Testis (tissue), 3 donors: ENCODE data around the gene TCF3. TPM values are rescaled to one million over a fixed set of nuclear protein-coding genes. Genes with fewer than 3 reads are reported as not detected.

Experiments used
- DNase-seq: peaks from one replicate; pipeline ENCODE4 v3.0.0-alpha.2; 2019
- H3K27ac ChIP-seq, 2 donors: fragments of 200-600 bp; sonication (generic); one replicate each; pipeline ENCODE4 v1.5.1; 2019
- H3K27me3 ChIP-seq: fragments of 200-600 bp; sonication (generic); one replicate; pipeline ENCODE4 v1.5.1; 2019
- H3K36me3 ChIP-seq: fragments of 200-600 bp; sonication (generic); one replicate; pipeline ENCODE4 v1.5.1; 2017; ENCODE audit warnings: low read depth; ENCODE audit errors: missing control alignments
- H3K4me1 ChIP-seq: fragments of 200-600 bp; sonication (generic); one replicate; pipeline ENCODE4 v1.5.1; 2019
- H3K4me3 ChIP-seq, 2 donors: fragments of 200-600 bp; sonication (generic); one replicate each; pipeline ENCODE4 v1.5.1; 2017 to 2019
- H3K9me3 ChIP-seq: fragments of 200-600 bp; sonication (generic); one replicate; pipeline ENCODE4 v1.5.1; 2017
- CTCF ChIP-seq, 3 experiments: fragments of 450-650 bp in 2 of 3; fragments of 200-600 bp in 1 of 3; sonication (generic) in 1 of 3; IDR thresholded peaks; one replicate each; pipeline ENCODE4 v1.5.1; 2016 to 2019; ENCODE audit warnings: antibody characterized with exemption in 3 of 3, mild to moderate bottlenecking in 2 of 3, moderate library complexity in 1 of 3
- POLR2A ChIP-seq: fragments of 450-650 bp; IDR thresholded peaks from one replicate; pipeline ENCODE4 v1.6.1; 2017; ENCODE audit warnings: antibody characterized with exemption, mild to moderate bottlenecking, moderate library complexity
- WGBS, 2 donors: methylation state at CpG; one replicate each; pipeline ENCODE4 v1.1.5; 2018; 5-methylcytosine and 5-hydroxymethylcytosine counted together
- intact Hi-C: fragments of 100-400 bp; cut with DNase I; formaldehyde crosslinking; loops from one replicate; pipeline ENCODE4 v1.15.1; 2023; ENCODE audit warnings: low total_unique reads
- polyA plus RNA-seq: library from polyadenylated mRNA; stranded (reverse); fragments of 350-450 nt; fragmentation: Illumina TruSeq; extraction: RNeasy Lipid Tissue Mini Kit (QIAGEN cat#74804); gene quantifications from one replicate; pipeline ENCODE4 v1.2.3, GENCODE V29; 2014; ENCODE audit warnings: low read depth, low replicate concordance; ENCODE audit not compliant: insufficient read depth
- total RNA-seq, 2 donors: library from RNA; depleted of rRNA; stranded (reverse); fragments of >200 nt; gene quantifications; one replicate each; pipeline ENCODE4 v1.2.3, GENCODE V29; 2016

TCF3 gene
- total and polyA plus RNA-seq, 3 donors from 2014 or later = 157 to 423 (median 330) TPM

- H3K4me1 ChIP-seq = peaks cover 35% of the 10 kb centered on the region
- intact Hi-C loops = no loop called here
- H3K4me3 ChIP-seq = peak overlapping the region; percentile 96
- peak overlapping the region; percentile 14 to 89 for H3K27ac ChIP-seq
- no peaks in the 10 kb centered on the region for H3K9me3 ChIP-seq
- H3K36me3 ChIP-seq = no peaks in the 10 kb centered on the region
- TF ChIP-seq POLR2A (no peak), CTCF (IDR thresholded peaks at IDR 0.05) (no peak)
- WGBS, 2 donors = 8 to 12% methylated on average over 16 of the region's 16 CpGs
- no peak for DNase-seq
- no peaks in the 10 kb centered on the region for H3K27me3 ChIP-seq
Measured at GRCh38 chr19:1606138-1606651, 46.2 kb downstream of the TCF3 start.

GRCh38 chr19:1605236-1606137 lies 46.9 kb downstream of the TCF3 start, which contains the start of gene UQCR11:
TSS of gene UQCR11 (minus strand) at chr19:1605462. CDS start at chr19:1605409, 53 bp downstream.
- intact Hi-C loops = no loop called here
- Histone ChIP-seq H3K27ac (peak within 1 kb of the TSS; percentile 79 to 89), H3K4me1 (peaks cover 35% of the 10 kb centered on the region), H3K27me3 (no peaks in the 10 kb centered on the region), H3K36me3 (no peaks in the 10 kb centered on the region), H3K4me3 (peak within 1 kb of the TSS; percentile 96), H3K9me3 (no peaks in the 10 kb centered on the region)
- DNase-seq = peak; percentile 98
- no peak for TF ChIP-seq POLR2A
- peak; percentile 43 to 67 (median 57) for TF ChIP-seq CTCF (IDR thresholded peaks at IDR 0.05)
- WGBS, 2 donors = 1% methylated on average over 21 to 63 of the region's 79 CpGs

DNA sequence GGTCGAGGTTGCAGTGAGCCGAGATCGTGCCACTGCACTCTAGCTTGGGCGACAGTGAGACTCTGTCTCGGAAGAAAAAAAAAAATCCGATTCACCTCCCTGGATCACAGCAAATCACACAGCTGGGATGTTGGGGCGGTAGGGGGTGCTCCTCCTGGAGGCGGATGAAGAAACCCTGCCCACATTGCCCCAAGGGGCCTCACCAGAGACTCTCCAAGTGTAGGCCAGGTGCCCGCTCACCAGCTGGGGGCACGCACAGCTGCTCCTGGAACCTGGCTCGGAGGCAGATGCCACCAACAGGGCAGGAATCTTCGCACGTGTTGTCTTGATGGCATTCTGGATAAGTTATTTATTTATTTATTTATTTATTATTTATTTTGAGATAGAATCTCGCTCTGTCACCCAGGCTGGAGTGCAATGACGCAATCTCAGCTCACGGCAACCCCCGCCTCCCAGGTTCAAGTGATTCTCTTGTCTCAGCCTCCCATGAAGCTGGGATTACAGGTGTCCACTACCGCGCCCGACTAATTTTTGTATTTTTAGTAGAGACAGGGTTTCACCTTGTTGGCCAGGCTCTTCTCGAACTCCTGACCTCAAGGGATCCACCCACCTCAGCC lies 50.2 kb downstream of the TCF3 start:
- Histone ChIP-seq H3K4me3 (no peak overlapping the region), H3K27me3 (no peaks in the 10 kb centered on the region), H3K36me3 (no peaks in the 10 kb centered on the region), H3K4me1 (peaks cover 19% of the 10 kb centered on the region), H3K9me3 (no peaks in the 10 kb centered on the region), H3K27ac (no peak overlapping the region)
- no peak for TF ChIP-seq CTCF (IDR thresholded peaks at IDR 0.05)
- TF ChIP-seq POLR2A = no peak
- DNase-seq = no peak
- WGBS, 2 donors = 93 to 95% methylated on average over 21 of the region's 21 CpGs
- intact Hi-C loops = no loop called here

GRCh38 chr19:1601613-1602064 lies 50.8 kb downstream of the TCF3 start:
- H3K4me1 ChIP-seq = peaks cover 19% of the 10 kb centered on the region
- WGBS, 2 donors = 92 to 96% methylated on average over 14 of the region's 14 CpGs
- no peak overlapping the region for H3K27ac ChIP-seq
- no peaks in the 10 kb centered on the region for H3K9me3 ChIP-seq
- no peak for DNase-seq
- no peaks in the 10 kb centered on the region for H3K27me3 ChIP-seq
- TF ChIP-seq POLR2A = no peak
- TF ChIP-seq CTCF (IDR thresholded peaks at IDR 0.05) = peak in 1 of 3 experiments; percentile 11
- intact Hi-C loops = no loop called here
- H3K36me3 ChIP-seq = no peaks in the 10 kb centered on the region
- H3K4me3 ChIP-seq = no peak overlapping the region
